BLaER1 treated with 17β-estradiol and CSF1 and Interleukin-3, amounts not matched to agents 10 nM and 100 nM (cell line): ENCODE results near the gene AGRN.
"Not testable (repeated sequence)": the region's sequence is repeated elsewhere in the genome, so short reads cannot be mapped to it uniquely, and the experiment has no call there.

Experiments used
- H3K27ac ChIP-seq, 11 experiments: shearing (Covaris generic); formaldehyde crosslinking; 2 replicates each; pipeline ENCODE4 v1.8.1; 2022
- H3K27me3 ChIP-seq, 11 experiments: shearing (Covaris generic); formaldehyde crosslinking; 2 replicates each; pipeline ENCODE4 v1.8.1; 2022
- H3K36me3 ChIP-seq, 11 experiments: shearing (Covaris generic); formaldehyde crosslinking; 2 replicates each; pipeline ENCODE4 v1.8.1; 2022
- H3K4me1 ChIP-seq, 10 experiments: shearing (Covaris generic); formaldehyde crosslinking; 2 replicates each; pipeline ENCODE4 v1.8.1; 2022
- H3K4me2 ChIP-seq, 11 experiments: shearing (Covaris generic); formaldehyde crosslinking; 2 replicates each; pipeline ENCODE4 v1.8.1; 2022
- H3K4me3 ChIP-seq, 10 experiments: shearing (Covaris generic); formaldehyde crosslinking; 2 replicates each; pipeline ENCODE4 v1.8.1; 2022
- H3K9ac ChIP-seq, 11 experiments: shearing (Covaris generic); formaldehyde crosslinking; 2 replicates each; pipeline ENCODE4 v1.8.1; 2022
- H3K9me3 ChIP-seq, 11 experiments: shearing (Covaris generic); formaldehyde crosslinking; replicated peaks in 1 of 11; 2 replicates each; pipeline ENCODE4 v1.8.1; 2022
- H4K20me1 ChIP-seq, 11 experiments: shearing (Covaris generic); formaldehyde crosslinking; 2 replicates each; pipeline ENCODE4 v1.8.1; 2022
- Cebpa-rat ChIP-seq, 11 experiments: shearing (Covaris generic); IDR thresholded peaks; 2 replicates each; pipeline ENCODE4 v1.8.1; 2022

AGRN gene

GRCh38 chr1:1098681-1099421 lies 78.9 kb downstream of the AGRN start:
- Histone ChIP-seq H3K9ac (no peak overlapping the region), H3K27me3 (no peaks in the 10 kb centered on the region), H3K4me1 (peaks cover 5 to 29% (median 15%) of the 10 kb centered on the region in 10 experiments), H4K20me1 (peaks cover 0 to 25% (median 10%) of the 10 kb centered on the region in 11 experiments; a peak in 11 of 22 replicates), H3K27ac (no peak overlapping the region), H3K4me3 (no peak overlapping the region), H3K4me2 (peak overlapping the region in 1 of 11 experiments; percentile 31; a peak in 1 of 22 replicates), H3K36me3 (peaks cover 0 to 37% (median 26%) of the 10 kb centered on the region in 11 experiments; a peak in 20 of 22 replicates), H3K9me3 (peaks cover 16 to 40% (median 32%) of the 10 kb centered on the region in 11 experiments)
- no peak for TF ChIP-seq Cebpa-rat (IDR thresholded peaks at IDR 0.05)

GRCh38 chr1:1099506-1100183 lies 79.7 kb downstream of the AGRN start:
- peaks cover 13 to 30% (median 19%) of the 10 kb centered on the region in 10 experiments for H3K4me1 ChIP-seq
- no peak overlapping the region for H3K27ac ChIP-seq
- H3K9ac ChIP-seq, result no peak overlapping the region
- peaks cover 16 to 40% (median 32%) of the 10 kb centered on the region in 11 experiments for H3K9me3 ChIP-seq
- peaks cover 0 to 29% (median 13%) of the 10 kb centered on the region in 11 experiments; a peak in 11 of 22 replicates for H4K20me1 ChIP-seq
- H3K27me3 ChIP-seq, result no peaks in the 10 kb centered on the region
- TF ChIP-seq Cebpa-rat (IDR thresholded peaks at IDR 0.05), result no peak
- no peak overlapping the region for H3K4me2 ChIP-seq
- peak overlapping the region in 1 of 10 experiments; percentile 7; a peak in 2 of 20 replicates for H3K4me3 ChIP-seq
- H3K36me3 ChIP-seq, result peaks cover 0 to 37% (median 26%) of the 10 kb centered on the region in 11 experiments; a peak in 20 of 22 replicates

GRCh38 chr1:1100296-1100695 lies 80.4 kb downstream of the AGRN start:
- H3K9ac ChIP-seq, result no peak overlapping the region
- no peak overlapping the region for H3K4me2 ChIP-seq
- TF ChIP-seq Cebpa-rat (IDR thresholded peaks at IDR 0.05), result no peak
- H3K4me1 ChIP-seq, result peaks cover 17 to 37% (median 26%) of the 10 kb centered on the region in 10 experiments
- peaks cover 16 to 40% (median 32%) of the 10 kb centered on the region in 11 experiments for H3K9me3 ChIP-seq
- no peak overlapping the region for H3K27ac ChIP-seq
- H3K36me3 ChIP-seq, result peaks cover 0 to 37% (median 26%) of the 10 kb centered on the region in 11 experiments; a peak in 20 of 22 replicates
- H3K27me3 ChIP-seq, result no peaks in the 10 kb centered on the region
- peaks cover 0 to 36% (median 18%) of the 10 kb centered on the region in 11 experiments; a peak in 11 of 22 replicates for H4K20me1 ChIP-seq
- H3K4me3 ChIP-seq, result peak overlapping the region in 1 of 10 experiments; percentile 7; a peak in 1 of 20 replicates

- Histone ChIP-seq H4K20me1 (peaks cover 0 to 38% (median 19%) of the 10 kb centered on the region in 11 experiments; a peak in 11 of 22 replicates), H3K9ac (no peak overlapping the region), H3K36me3 (peaks cover 0 to 43% (median 26%) of the 10 kb centered on the region in 11 experiments; a peak in 20 of 22 replicates), H3K4me3 (no peak overlapping the region), H3K27ac (no peak overlapping the region), H3K4me2 (no peak overlapping the region), H3K4me1 (peaks cover 17 to 42% (median 30%) of the 10 kb centered on the region in 10 experiments), H3K9me3 (peaks cover 16 to 43% (median 39%) of the 10 kb centered on the region in 11 experiments), H3K27me3 (no peaks in the 10 kb centered on the region)
- no peak for TF ChIP-seq Cebpa-rat (IDR thresholded peaks at IDR 0.05)
Measured at GRCh38 chr1:1101503-1101902, 81.6 kb downstream of the AGRN start.

GRCh38 chr1:1104152-1104551 lies 84.2 kb downstream of the AGRN start:
- peaks cover 16 to 56% (median 47%) of the 10 kb centered on the region in 11 experiments for H3K9me3 ChIP-seq
- H3K4me2 ChIP-seq, result peak overlapping the region; percentile 30 to 82 (median 72)
- H3K4me3 ChIP-seq, H3K27me3 ChIP-seq: not testable (repeated sequence)
- H4K20me1 ChIP-seq, result peaks cover 0 to 38% (median 19%) of the 10 kb centered on the region in 11 experiments; a peak in 12 of 22 replicates
- peaks cover 17 to 35% (median 27%) of the 10 kb centered on the region in 10 experiments for H3K4me1 ChIP-seq
- peak overlapping the region in 4 of 11 experiments; percentile 0 to 35 (median 10); a peak in 3 of 22 replicates for H3K9ac ChIP-seq
- H3K27ac ChIP-seq, result peak overlapping the region in 7 of 11 experiments; percentile 8 to 40 (median 22); a peak in 9 of 22 replicates
- H3K36me3 ChIP-seq, result peaks cover 0 to 45% (median 28%) of the 10 kb centered on the region in 11 experiments; a peak in 20 of 22 replicates
